ENCODE data around the gene DNMT3A. TPM values are rescaled to one million over a fixed set of nuclear protein-coding genes. Genes with fewer than 3 reads are reported as not detected.

DNMT3A gene
- total RNA-seq, 4 donors from 2014 or later: 14.7 to 40.2 (median 18.3) TPM

- H3K27me3 ChIP-seq: no peaks in the 10 kb centered on the region
- TF ChIP-seq POLR2AphosphoS5 (IDR thresholded peaks at IDR 0.05) (peak; percentile 30), CTCF (IDR thresholded peaks at IDR 0.05) (no peak), EP300 (IDR thresholded peaks at IDR 0.05) (no peak), POLR2A (IDR thresholded peaks at IDR 0.05) (no peak)
- peaks cover 0 to 30% (median 3%) of the 10 kb centered on the region in 3 donors for H3K4me1 ChIP-seq
- H3K4me3 ChIP-seq: no peak overlapping the region
- no peaks in the 10 kb centered on the region for H3K36me3 ChIP-seq
- no peaks in the 10 kb centered on the region for H3K9me3 ChIP-seq
- peak; percentile 7 for ATAC-seq
- 44 to 58% methylated on average over 6 to 7 of the region's 7 CpGs for WGBS, 2 donors (ENCODE audit: low coverage in 1 of 2)
- H3K27ac ChIP-seq: peak overlapping the region in 3 of 4 donors; percentile 34 to 58 (median 50)
These were observed 5.6 kb upstream of the DNMT3A start for GRCh38 chr2:25347205-25347815.

GRCh38 chr2:25343187-25343825 is 1.6 kb upstream of the DNMT3A start:
- H3K4me3 ChIP-seq: no peak overlapping the region
- peak overlapping the region in 2 of 4 donors; percentile 88 to 89 for H3K27ac ChIP-seq
- ATAC-seq: no peak
- WGBS, 2 donors (ENCODE audit: low coverage in 1 of 2): 81 to 83% methylated on average over 1 to 4 of the region's 21 CpGs
- no peak for TF ChIP-seq CTCF (IDR thresholded peaks at IDR 0.05)
- no peak for TF ChIP-seq EP300 (IDR thresholded peaks at IDR 0.05)
- no peak for TF ChIP-seq POLR2AphosphoS5 (IDR thresholded peaks at IDR 0.05)
- TF ChIP-seq POLR2A (IDR thresholded peaks at IDR 0.05): no peak
- peaks cover 0 to 46% (median 24%) of the 10 kb centered on the region in 3 donors for H3K4me1 ChIP-seq
- no peaks in the 10 kb centered on the region for H3K27me3 ChIP-seq
- no peaks in the 10 kb centered on the region for H3K9me3 ChIP-seq
- H3K36me3 ChIP-seq: no peaks in the 10 kb centered on the region

- no peaks in the 10 kb centered on the region for H3K27me3 ChIP-seq
- H3K27ac ChIP-seq: peak overlapping the region; percentile 32 to 95 (median 88)
- peaks cover 0 to 46% (median 28%) of the 10 kb centered on the region in 3 donors for H3K4me1 ChIP-seq
- TF ChIP-seq CTCF (IDR thresholded peaks at IDR 0.05) (peak in 3 of 4 experiments; percentile 99 to 100 (median 99)), EP300 (IDR thresholded peaks at IDR 0.05) (no peak), POLR2AphosphoS5 (IDR thresholded peaks at IDR 0.05) (peak; percentile 52), POLR2A (IDR thresholded peaks at IDR 0.05) (peak; percentile 11 to 14)
- no peaks in the 10 kb centered on the region for H3K36me3 ChIP-seq
- peak; percentile 89 for ATAC-seq
- H3K9me3 ChIP-seq: no peaks in the 10 kb centered on the region
- WGBS, 2 donors (ENCODE audit: low coverage in 1 of 2): 78 to 83% methylated on average over 5 to 7 of the region's 45 CpGs
- peak overlapping the region; percentile 75 to 86 for H3K4me3 ChIP-seq
These were observed 854 bp upstream of the DNMT3A start for GRCh38 chr2:25342372-25343186.

GRCh38 chr2:25341011-25341727 is 556 bp downstream of the DNMT3A start:
- H3K4me1 ChIP-seq: peaks cover 0 to 55% (median 35%) of the 10 kb centered on the region in 3 donors
- peak overlapping the region; percentile 52 to 86 for H3K4me3 ChIP-seq
- H3K36me3 ChIP-seq: no peaks in the 10 kb centered on the region
- no peaks in the 10 kb centered on the region for H3K27me3 ChIP-seq
- WGBS, 2 donors (ENCODE audit: low coverage in 1 of 2): no CpG with 5 or more reads among the region's 104 CpGs
- no peak for TF ChIP-seq CTCF (IDR thresholded peaks at IDR 0.05)
- no peak for TF ChIP-seq POLR2A (IDR thresholded peaks at IDR 0.05)
- no peak for TF ChIP-seq POLR2AphosphoS5 (IDR thresholded peaks at IDR 0.05)
- no peak for TF ChIP-seq EP300 (IDR thresholded peaks at IDR 0.05)
- H3K27ac ChIP-seq: peak overlapping the region; percentile 40 to 95 (median 88)
- ATAC-seq: no peak
- no peaks in the 10 kb centered on the region for H3K9me3 ChIP-seq
